Caco-2 (cell line): Measurements from ENCODE around the gene CABP2. TPM values are rescaled to one million over a fixed set of nuclear protein-coding genes. Genes with fewer than 3 reads are reported as not detected.

ENCODE experiments used
- BruUV-seq: library from RNA; stranded (reverse); fragments of 400-500 nt; replicated peaks from 2 replicates; lab custom pipeline; 2021; lab: Mats Ljungman, UMichigan
- CTCF ChIA-PET: fragments of 300-600 bp; sonication (Branson Sonifier 250); formaldehyde crosslinking; loops from one replicate; lab custom pipeline; 2022; ENCODE audit warnings: antibody characterized with exemption; lab: Charles Lee
- POLR2A ChIA-PET: fragments of 300-600 bp; sonication (Branson Sonifier 250); formaldehyde crosslinking; loops from one replicate; lab custom pipeline; 2022; ENCODE audit warnings: antibody characterized with exemption; lab: Charles Lee
- DNase-seq, 2 experiments: peaks; one replicate each; pipeline versions ENCODE4 v3.0.0 to v3.0.0-alpha.2; 2020 to 2022
- H3K27me3 ChIP-seq: replicated peaks from 2 replicates; pipeline ENCODE4 v1.6.0; 2011; ENCODE audit warnings: low read length; ENCODE audit not compliant: control insufficient read depth, insufficient read depth
- H3K36me3 ChIP-seq: 2 replicates; pipeline ENCODE4 v1.5.1; 2011; ENCODE audit warnings: low read length; ENCODE audit not compliant: control insufficient read depth, insufficient read depth
- H3K4me1 ChIP-seq: fragments of 250-450 bp; sonication (Bioruptor Pico); 2 replicates; pipeline ENCODE4 v1.5.1; 2020; ENCODE audit warnings: mild to moderate bottlenecking
- H3K4me3 ChIP-seq: 2 replicates; pipeline ENCODE4 v1.5.1; 2011; ENCODE audit warnings: low read depth, mild to moderate bottlenecking, control low read depth, low read length
- H3K9me3 ChIP-seq: fragments of 250-450 bp; sonication (Bioruptor Pico); 2 replicates; pipeline ENCODE4 v1.5.1; 2020; ENCODE audit warnings: mild to moderate bottlenecking, moderate library complexity
- H3K27ac Mint-ChIP-seq: one replicate; pipeline ENCODE4 v1.8.0; 2022; ENCODE audit warnings: mixed read lengths; ENCODE audit not compliant: unreplicated experiment
- H3K27me3 Mint-ChIP-seq: one replicate; pipeline ENCODE4 v1.8.0; 2022; ENCODE audit warnings: mixed read lengths; ENCODE audit not compliant: insufficient read depth, unreplicated experiment
- H3K36me3 Mint-ChIP-seq: one replicate; pipeline ENCODE4 v1.8.0; 2022; ENCODE audit warnings: mild to moderate bottlenecking, mixed read lengths; ENCODE audit not compliant: insufficient read depth, unreplicated experiment
- H3K4me1 Mint-ChIP-seq: one replicate; pipeline ENCODE4 v1.8.0; 2022; ENCODE audit warnings: low read depth, mixed read lengths; ENCODE audit not compliant: unreplicated experiment
- H3K4me3 Mint-ChIP-seq: one replicate; pipeline ENCODE4 v1.8.0; 2022; ENCODE audit warnings: mild to moderate bottlenecking, moderate library complexity, mixed read lengths; ENCODE audit not compliant: unreplicated experiment
- H3K9me3 Mint-ChIP-seq: one replicate; pipeline ENCODE4 v1.8.0; 2022; ENCODE audit warnings: mixed read lengths; ENCODE audit not compliant: unreplicated experiment
- intact Hi-C: fragments of 100-400 bp; cut with micrococcal nuclease; formaldehyde crosslinking; loops from one replicate; pipeline ENCODE4 v1.10.0; 2022; ENCODE audit not compliant: unreplicated experiment
- total RNA-seq: library from RNA; stranded (reverse); gene quantifications from 2 replicates; pipeline ENCODE4 v1.2.3, GENCODE V29; 2022
- TF ChIP-seq, protein P1 (sequence below), 2 experiments: fragments of 200-600 bp in 1 of 2; IDR thresholded peaks; 1 replicate in 1 of 2; 2 replicates in 1 of 2; pipeline versions ENCODE4 v1.5.1 to v1.8.0; 2011 to 2022; ENCODE audit warnings: antibody characterized with exemption in 1 of 2, control low read depth in 1 of 2, inconsistent platforms in 1 of 2, low read depth in 1 of 2, low read length in 1 of 2, mild to moderate bottlenecking in 1 of 2, moderate library complexity in 1 of 2; ENCODE audit not compliant: insufficient read depth in 1 of 2, severe bottlenecking in 1 of 2, unreplicated experiment in 1 of 2

Gene CABP2
- total RNA-seq, 1 experiment from 2014 or later, result not detected

- Mint-ChIP-seq H3K27ac (peak overlapping the region; percentile 100), H3K9me3 (no peaks in the 10 kb centered on the region), H3K4me1 (peaks cover 56% of the 10 kb centered on the region), H3K4me3 (peak overlapping the region; percentile 99), H3K27me3 (no peaks in the 10 kb centered on the region), H3K36me3 (peaks cover 58% of the 10 kb centered on the region)
- Histone ChIP-seq H3K36me3 (no peaks in the 10 kb centered on the region), H3K9me3 (no peaks in the 10 kb centered on the region), H3K4me3 (peak overlapping the region; percentile 66), H3K4me1 (peaks cover 62% of the 10 kb centered on the region), H3K27me3 (no peaks in the 10 kb centered on the region)
- POLR2A ChIA-PET, result interaction anchor here (0.5 kb wide), 1 partner anchor 87 kb away, joined by 5 read pairs; no protein-coding TSS in a partner anchor
- no peak for DNase-seq
- CTCF ChIA-PET, result no interaction called here
- intact Hi-C loops, result loop anchor here (5.0 to 10.0 kb wide), 4 partner anchors 65 to 393 kb away; partner anchors contain the start of genes CORO1B, KDM2A, PPP1CA and TBC1D10C
- TSS peak; percentile 81 for BruUV-seq
- TF ChIP-seq, protein P1, sequence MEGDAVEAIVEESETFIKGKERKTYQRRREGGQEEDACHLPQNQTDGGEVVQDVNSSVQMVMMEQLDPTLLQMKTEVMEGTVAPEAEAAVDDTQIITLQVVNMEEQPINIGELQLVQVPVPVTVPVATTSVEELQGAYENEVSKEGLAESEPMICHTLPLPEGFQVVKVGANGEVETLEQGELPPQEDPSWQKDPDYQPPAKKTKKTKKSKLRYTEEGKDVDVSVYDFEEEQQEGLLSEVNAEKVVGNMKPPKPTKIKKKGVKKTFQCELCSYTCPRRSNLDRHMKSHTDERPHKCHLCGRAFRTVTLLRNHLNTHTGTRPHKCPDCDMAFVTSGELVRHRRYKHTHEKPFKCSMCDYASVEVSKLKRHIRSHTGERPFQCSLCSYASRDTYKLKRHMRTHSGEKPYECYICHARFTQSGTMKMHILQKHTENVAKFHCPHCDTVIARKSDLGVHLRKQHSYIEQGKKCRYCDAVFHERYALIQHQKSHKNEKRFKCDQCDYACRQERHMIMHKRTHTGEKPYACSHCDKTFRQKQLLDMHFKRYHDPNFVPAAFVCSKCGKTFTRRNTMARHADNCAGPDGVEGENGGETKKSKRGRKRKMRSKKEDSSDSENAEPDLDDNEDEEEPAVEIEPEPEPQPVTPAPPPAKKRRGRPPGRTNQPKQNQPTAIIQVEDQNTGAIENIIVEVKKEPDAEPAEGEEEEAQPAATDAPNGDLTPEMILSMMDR (IDR thresholded peaks at IDR 0.05; ENCODE audit: insufficient read depth in 1 of 2, low read depth in 1 of 2, low read length in 1 of 2, severe bottlenecking in 1 of 2, unreplicated experiment in 1 of 2), result no peak
Observed at GRCh38 chr11:67507242-67507863, 15.9 kb downstream of the CABP2 start.

GRCh38 chr11:67506426-67507051 is 16.7 kb downstream of the CABP2 start:
- Mint-ChIP-seq H3K36me3 (peaks cover 64% of the 10 kb centered on the region), H3K27me3 (no peaks in the 10 kb centered on the region), H3K27ac (peak overlapping the region; percentile 100), H3K4me1 (peaks cover 56% of the 10 kb centered on the region), H3K4me3 (peak overlapping the region; percentile 99), H3K9me3 (no peaks in the 10 kb centered on the region)
- Histone ChIP-seq H3K36me3 (no peaks in the 10 kb centered on the region), H3K4me1 (peaks cover 54% of the 10 kb centered on the region), H3K9me3 (no peaks in the 10 kb centered on the region), H3K27me3 (no peaks in the 10 kb centered on the region), H3K4me3 (peak overlapping the region; percentile 66)
- ChIA-PET POLR2A (no interaction called here), CTCF (no interaction called here)
- DNase-seq, result peak in 1 of 2 experiments; percentile 51
- TF ChIP-seq, protein P1 (IDR thresholded peaks at IDR 0.05; ENCODE audit: insufficient read depth in 1 of 2, low read depth in 1 of 2, low read length in 1 of 2, severe bottlenecking in 1 of 2, unreplicated experiment in 1 of 2), result no peak
- intact Hi-C loops, result loop anchor here (5.0 to 10.0 kb wide), 4 partner anchors 64 to 392 kb away; partner anchors contain the start of genes CORO1B, KDM2A, PPP1CA and TBC1D10C
- BruUV-seq, result no TSS peak

GRCh38 chr11:67505605-67506396 is 17.4 kb downstream of the CABP2 start:
- POLR2A ChIA-PET, result interaction anchor here (0.6 kb wide), 1 partner anchor 1505 kb away, joined by 4 read pairs; no protein-coding TSS in a partner anchor
- peak overlapping the region; percentile 91 for H3K4me3 ChIP-seq
- Mint-ChIP-seq H3K9me3 (no peaks in the 10 kb centered on the region), H3K27me3 (no peaks in the 10 kb centered on the region), H3K36me3 (peaks cover 66% of the 10 kb centered on the region), H3K27ac (peak overlapping the region; percentile 100), H3K4me3 (peak overlapping the region; percentile 99), H3K4me1 (peaks cover 48% of the 10 kb centered on the region)
- H3K4me1 ChIP-seq, result peaks cover 47% of the 10 kb centered on the region
- peaks cover 2% of the 10 kb centered on the region; the same call in 1 of the 2 replicates for H3K36me3 ChIP-seq
- TF ChIP-seq, protein P1 (IDR thresholded peaks at IDR 0.05; ENCODE audit: insufficient read depth in 1 of 2, low read depth in 1 of 2, low read length in 1 of 2, severe bottlenecking in 1 of 2, unreplicated experiment in 1 of 2), result peak; percentile 97 to 98
- BruUV-seq, result no TSS peak
- intact Hi-C loops, result loop anchor here (5.0 to 10.0 kb wide), 4 partner anchors 64 to 391 kb away; partner anchors contain the start of genes CORO1B, KDM2A, PPP1CA and TBC1D10C
- H3K9me3 ChIP-seq, result no peaks in the 10 kb centered on the region
- CTCF ChIA-PET, result interaction anchor here (0.6 to 1.7 kb wide), 2 partner anchors 104 to 124 kb away, joined by 3 to 4 read pairs; partner anchors contain the start of gene PPP1CA
- peak; percentile 77 to 90 for DNase-seq
- no peaks in the 10 kb centered on the region for H3K27me3 ChIP-seq
